Esophagus squamous epithelium (tissue), 5 donors: Measurements from ENCODE around the gene PIK3C2B. TPM values are rescaled to one million over a fixed set of nuclear protein-coding genes. Genes with fewer than 3 reads are reported as not detected.

Experiments
- DNase-seq: peaks from one replicate; lab custom pipeline; 2025; lab: John Stamatoyannopoulos, UW
- H3K27ac ChIP-seq, 4 donors: fragments of 200-600 bp; sonication (generic); one replicate each; pipeline ENCODE4 v1.5.1; 2016 to 2019; ENCODE audit warnings: mild to moderate bottlenecking in 1 of 4
- H3K27me3 ChIP-seq, 4 donors: fragments of 200-600 bp; sonication (generic); 1 replicate in 3 of 4; 2 replicates in 1 of 4; pipeline versions ENCODE4 v1.5.1 to v1.6.0; 2017 to 2021; ENCODE audit warnings: antibody characterized with exemption in 1 of 4
- H3K36me3 ChIP-seq, 3 donors: fragments of 200-600 bp; sonication (generic); one replicate each; pipeline ENCODE4 v1.5.1; 2016 to 2019
- H3K4me1 ChIP-seq, 3 donors: fragments of 200-600 bp; sonication (generic); one replicate each; pipeline ENCODE4 v1.5.1; 2017 to 2019
- H3K4me3 ChIP-seq, 4 donors: fragments of 200-600 bp; sonication (generic); 1 replicate in 3 of 4; 2 replicates in 1 of 4; pipeline ENCODE4 v1.5.1; 2016 to 2019; ENCODE audit warnings: mild to moderate bottlenecking in 2 of 4, moderate library complexity in 1 of 4
- H3K9me3 ChIP-seq, 3 donors: fragments of 200-600 bp; sonication (generic); one replicate each; pipeline ENCODE4 v1.5.1; 2016 to 2019
- CTCF ChIP-seq, 6 experiments: fragments of 450-650 bp in 4 of 6; fragments of 200-600 bp in 2 of 6; sonication (generic) in 2 of 6; IDR thresholded peaks; one replicate each; pipeline ENCODE4 v1.5.1; 2016 to 2019; ENCODE audit warnings: antibody characterized with exemption in 6 of 6, mild to moderate bottlenecking in 4 of 6, moderate library complexity in 4 of 6
- POLR2A ChIP-seq, 4 donors: fragments of 450-650 bp; IDR thresholded peaks; one replicate each; pipeline ENCODE4 v1.6.1; 2017; ENCODE audit warnings: antibody characterized with exemption in 4 of 4, mild to moderate bottlenecking in 4 of 4, moderate library complexity in 3 of 4
- WGBS, 2 donors: methylation state at CpG; one replicate each; pipeline ENCODE4 v1.1.5; 2018; 5-methylcytosine and 5-hydroxymethylcytosine counted together
- intact Hi-C: fragments of 100-400 bp; cut with DNase I; formaldehyde crosslinking; loops from one replicate; pipeline ENCODE4 v1.15.0; 2022
- total RNA-seq, 4 donors: library from RNA; depleted of rRNA; stranded (reverse); fragments of >200 nt; gene quantifications; one replicate each; pipeline ENCODE4 v1.1.0, GENCODE V29; 2016
- donor health status: DM: yes; HTN: yes; CAD: no.

Gene PIK3C2B
- total RNA-seq, 4 donors from 2014 or later: 19.4 to 40.2 (median 21.3) TPM

- Histone ChIP-seq H3K4me3 (no peak overlapping the region), H3K9me3 (no peaks in the 10 kb centered on the region), H3K27me3 (no peaks in the 10 kb centered on the region), H3K36me3 (peaks cover 9 to 80% (median 16%) of the 10 kb centered on the region in 3 donors), H3K4me1 (peaks cover 13 to 51% (median 17%) of the 10 kb centered on the region in 3 donors), H3K27ac (peak overlapping the region in 1 of 4 donors; percentile 14)
- DNase-seq: no peak
- no peak for TF ChIP-seq CTCF (IDR thresholded peaks at IDR 0.05)
- TF ChIP-seq POLR2A (IDR thresholded peaks at IDR 0.05): no peak
- intact Hi-C loops: no loop called here
- 72 to 78% methylated on average over 11 to 14 of the region's 18 CpGs for WGBS, 2 donors
Measured at GRCh38 chr1:204455063-204455830, 39.4 kb downstream of the PIK3C2B start.

- Histone ChIP-seq H3K9me3 (no peaks in the 10 kb centered on the region), H3K4me1 (peaks cover 17 to 54% (median 21%) of the 10 kb centered on the region in 3 donors), H3K27me3 (no peaks in the 10 kb centered on the region), H3K27ac (peak overlapping the region in 1 of 4 donors; percentile 14), H3K36me3 (peaks cover 9 to 80% (median 12%) of the 10 kb centered on the region in 3 donors), H3K4me3 (no peak overlapping the region)
- 84 to 100% methylated on average over 2 to 4 of the region's 4 CpGs for WGBS, 2 donors
- intact Hi-C loops: no loop called here
- TF ChIP-seq CTCF (IDR thresholded peaks at IDR 0.05): no peak
- TF ChIP-seq POLR2A (IDR thresholded peaks at IDR 0.05): no peak
- no peak for DNase-seq
Measured at GRCh38 chr1:204454476-204454875, 40.1 kb downstream of the PIK3C2B start.

- Histone ChIP-seq H3K4me1 (peaks cover 21 to 66% (median 23%) of the 10 kb centered on the region in 3 donors), H3K36me3 (peaks cover 9 to 71% (median 11%) of the 10 kb centered on the region in 3 donors), H3K27me3 (no peaks in the 10 kb centered on the region), H3K4me3 (no peak overlapping the region), H3K9me3 (no peaks in the 10 kb centered on the region), H3K27ac (peak overlapping the region in 3 of 4 donors; percentile 2 to 43 (median 36))
- TF ChIP-seq CTCF (IDR thresholded peaks at IDR 0.05): no peak
- no peak for TF ChIP-seq POLR2A (IDR thresholded peaks at IDR 0.05)
- intact Hi-C loops: no loop called here
- no peak for DNase-seq
- WGBS, 2 donors: 46 to 49% methylated on average over 8 of the region's 8 CpGs
Measured at GRCh38 chr1:204453141-204453772, 41.3 kb downstream of the PIK3C2B start.

GRCh38 chr1:204451352-204452124 lies 43.1 kb downstream of the PIK3C2B start:
- no peak for DNase-seq

More at GRCh38 chr1:204451352-204452124, 43.1 kb downstream of the PIK3C2B start:
- H3K36me3 ChIP-seq: peaks cover 9 to 71% (median 11%) of the 10 kb centered on the region in 3 donors
- 47 to 72% methylated on average over 5 to 6 of the region's 8 CpGs for WGBS, 2 donors
- H3K4me3 ChIP-seq: no peak overlapping the region
- no peak for TF ChIP-seq POLR2A (IDR thresholded peaks at IDR 0.05)
- no peak for TF ChIP-seq CTCF (IDR thresholded peaks at IDR 0.05)
- intact Hi-C loops: no loop called here
- peak overlapping the region; percentile 82 to 89 (median 86) for H3K27ac ChIP-seq
- no peaks in the 10 kb centered on the region for H3K9me3 ChIP-seq
- no peaks in the 10 kb centered on the region for H3K27me3 ChIP-seq
- peaks cover 21 to 74% (median 23%) of the 10 kb centered on the region in 3 donors for H3K4me1 ChIP-seq
